Pancreas (tissue), 10 donors: ENCODE results near the gene SLCO1A2. TPM values are rescaled to one million over a fixed set of nuclear protein-coding genes. Genes with fewer than 3 reads are reported as not detected.

Experiments used
- ATAC-seq, 4 donors: fragments of 200-7000 bp; cut with Tn5 transposase; one replicate each; pipeline versions ENCODE4 v1.8.0 to v1.9.1; 2020; ENCODE audit warnings: mild to moderate bottlenecking in 4 of 4, moderate library complexity in 4 of 4
- DNase-seq, 6 donors: peaks; one replicate each; pipeline ENCODE4 v3.0.0-alpha.2; 2020
- FAIRE-seq: peaks from 2 replicates; lab custom pipeline; 2012; peaks lifted over from hg19 to GRCh38; lab: Jason Lieb, UNC
- H3K27ac ChIP-seq, 4 donors: fragments of 200-600 bp; sonication (generic); 1 replicate in 3 of 4; 2 replicates in 1 of 4; pipeline versions ENCODE4 v1.5.0 to v1.8.0; 2020
- H3K27me3 ChIP-seq, 4 donors: fragments of 200-600 bp; one replicate each; pipeline ENCODE4 v1.8.0; 2021
- H3K36me3 ChIP-seq, 3 donors: fragments of 200-600 bp; sonication (generic) in 1 of 3; one replicate each; pipeline versions ENCODE4 v1.5.0 to v1.8.0; 2020 to 2021
- H3K4me1 ChIP-seq, 3 donors: fragments of 200-600 bp; one replicate each; pipeline ENCODE4 v1.8.0; 2021
- H3K4me3 ChIP-seq, 4 donors: fragments of 200-600 bp; sonication (generic) in 2 of 4; one replicate each; pipeline versions ENCODE4 v1.5.0 to v1.8.0; 2020 to 2021
- H3K9me3 ChIP-seq, 4 donors: fragments of 200-600 bp; one replicate each; pipeline ENCODE4 v1.8.0; 2021
- WGBS, 2 donors: extraction: QIAGEN DNeasy Blood & Tissue Kit; methylation state at CpG; one replicate each; pipeline ENCODE4 v1.1.7; 2013; 5-methylcytosine and 5-hydroxymethylcytosine counted together
- intact Hi-C, 3 donors: fragments of 100-400 bp; cut with DNase I; formaldehyde crosslinking; loops; one replicate each; pipeline versions ENCODE4 v1.11.1 to v1.14.2; 2022
- polyA plus RNA-seq, 2 donors: library from polyadenylated mRNA; stranded (reverse); fragments of 200-250 nt; gene quantifications; one replicate each; pipeline ENCODE4 v1.2.3, GENCODE V29; 2013
- total RNA-seq, 6 donors: library from RNA; stranded (reverse); fragmentation: NEBNext Ultra II Directional in 4 of 6; extraction: Animal tissue kit (Norgen Biotek cat#: 25700) in 4 of 6; gene quantifications; one replicate each; pipeline versions ENCODE4 v1.2.1 to v1.2.4, GENCODE V29; 2021 to 2023
- TF ChIP-seq, protein P1 (sequence below), 4 donors: fragments of 200-600 bp; sonication (generic) in 3 of 4; IDR thresholded peaks; one replicate each; pipeline versions ENCODE4 v1.5.0 to v1.8.0; 2021; ENCODE audit warnings: antibody characterized with exemption in 4 of 4
- donor health status: healthy with polysubstance abuse.
- donor health status: DM: no; HTN: no; CAD: no; lungs with moderate emphysema.
- donor health status: DM: no; HTN: no; CAD: no.
- donor health status: control.
- donor health status: control.
- donor health status: Bipolar disorder and iron deficiency.
- donor health status: DM: yes; HTN: yes; CAD: no.
- donor health status: DM: no; HTN: no; CAD: no.
- donor health status: DM: no; HTN: no; CAD: no.
- donor health status: DM: yes; HTN: yes; CAD: no.

Gene SLCO1A2
- total and polyA plus RNA-seq, 8 donors, result 0.04 to 0.34 (median 0.12) TPM; not detected in 2

DNA sequence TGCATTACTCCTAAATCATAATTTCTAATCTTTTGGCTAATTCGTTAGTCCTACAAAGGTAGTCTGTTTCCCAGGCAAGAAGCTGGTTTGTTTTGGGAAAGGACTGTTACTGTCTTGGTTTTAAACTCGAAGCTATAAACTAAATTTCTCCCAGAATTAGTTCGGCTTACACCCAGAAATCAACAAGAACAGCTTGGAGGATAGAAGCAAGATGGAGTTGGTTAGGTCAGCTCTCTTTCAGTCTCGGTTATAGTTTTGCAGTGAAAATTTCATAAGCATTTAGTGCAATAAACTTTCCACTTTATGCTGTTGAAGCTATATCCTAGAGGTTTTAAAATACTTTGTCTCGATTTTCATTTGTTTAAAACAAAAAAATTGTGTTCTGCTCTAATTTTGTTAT, 100.3 kb downstream of the SLCO1A2 start:
- Histone ChIP-seq H3K9me3 (no peaks in the 10 kb centered on the region), H3K27me3 (no peaks in the 10 kb centered on the region), H3K27ac (no peak overlapping the region), H3K4me3 (no peak overlapping the region), H3K36me3 (no peaks in the 10 kb centered on the region), H3K4me1 (no peaks in the 10 kb centered on the region)
- ATAC-seq, result no peak
- no peak for FAIRE-seq
- no peak for DNase-seq
- intact Hi-C loops, result no loop called here
- 58 to 73% methylated on average over 5 of the region's 5 CpGs for WGBS, 2 donors
- TF ChIP-seq, protein P1, sequence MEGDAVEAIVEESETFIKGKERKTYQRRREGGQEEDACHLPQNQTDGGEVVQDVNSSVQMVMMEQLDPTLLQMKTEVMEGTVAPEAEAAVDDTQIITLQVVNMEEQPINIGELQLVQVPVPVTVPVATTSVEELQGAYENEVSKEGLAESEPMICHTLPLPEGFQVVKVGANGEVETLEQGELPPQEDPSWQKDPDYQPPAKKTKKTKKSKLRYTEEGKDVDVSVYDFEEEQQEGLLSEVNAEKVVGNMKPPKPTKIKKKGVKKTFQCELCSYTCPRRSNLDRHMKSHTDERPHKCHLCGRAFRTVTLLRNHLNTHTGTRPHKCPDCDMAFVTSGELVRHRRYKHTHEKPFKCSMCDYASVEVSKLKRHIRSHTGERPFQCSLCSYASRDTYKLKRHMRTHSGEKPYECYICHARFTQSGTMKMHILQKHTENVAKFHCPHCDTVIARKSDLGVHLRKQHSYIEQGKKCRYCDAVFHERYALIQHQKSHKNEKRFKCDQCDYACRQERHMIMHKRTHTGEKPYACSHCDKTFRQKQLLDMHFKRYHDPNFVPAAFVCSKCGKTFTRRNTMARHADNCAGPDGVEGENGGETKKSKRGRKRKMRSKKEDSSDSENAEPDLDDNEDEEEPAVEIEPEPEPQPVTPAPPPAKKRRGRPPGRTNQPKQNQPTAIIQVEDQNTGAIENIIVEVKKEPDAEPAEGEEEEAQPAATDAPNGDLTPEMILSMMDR (IDR thresholded peaks at IDR 0.05), result no peak

DNA sequence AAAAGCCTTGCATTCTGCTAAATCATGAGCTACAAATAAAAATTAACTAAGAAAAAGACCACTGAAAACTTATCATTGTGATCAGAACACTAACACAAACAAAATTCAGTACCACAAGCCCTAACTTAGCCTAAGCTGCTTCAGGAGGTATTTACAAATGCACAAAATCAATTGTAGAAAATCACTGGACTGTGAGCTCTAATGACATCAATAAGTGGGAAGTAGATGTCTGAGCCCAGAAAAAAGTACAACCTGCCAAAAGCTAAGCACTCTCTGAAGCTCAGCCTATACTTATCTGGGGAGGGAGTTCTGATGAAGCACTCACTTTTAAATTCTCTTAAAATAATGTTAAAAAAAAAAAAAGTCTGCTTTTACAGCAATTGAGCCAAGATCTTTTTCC, 110.8 kb downstream of the SLCO1A2 start:
- Histone ChIP-seq H3K27me3 (no peaks in the 10 kb centered on the region), H3K4me1 (no peaks in the 10 kb centered on the region), H3K9me3 (no peaks in the 10 kb centered on the region), H3K27ac (no peak overlapping the region), H3K4me3 (no peak overlapping the region), H3K36me3 (no peaks in the 10 kb centered on the region)
- ATAC-seq, result no peak
- TF ChIP-seq, protein P1 (IDR thresholded peaks at IDR 0.05), result no peak
- FAIRE-seq, result no peak
- DNase-seq, result no peak
- intact Hi-C loops, result no loop called here

DNA sequence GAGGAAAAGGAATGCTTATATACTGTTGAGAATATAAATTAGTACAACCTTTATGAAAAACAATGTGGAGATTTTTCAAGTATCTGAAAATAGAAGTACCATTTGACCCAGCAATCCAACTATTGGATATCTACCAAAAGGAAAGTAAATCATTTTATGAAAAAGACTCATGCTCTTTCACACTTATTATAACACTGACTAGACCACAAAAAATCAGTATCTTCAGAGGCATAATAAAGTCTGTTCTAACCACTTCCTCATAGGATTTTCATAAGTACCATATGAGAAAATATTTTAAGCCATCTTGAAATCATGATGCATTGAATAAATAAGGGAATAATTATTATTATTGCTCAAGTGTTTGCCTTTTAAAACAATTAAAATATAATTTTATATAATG, 112.9 kb downstream of the SLCO1A2 start:
- no peaks in the 10 kb centered on the region for H3K27me3 ChIP-seq
- DNase-seq (no peak), ATAC-seq (no peak), FAIRE-seq (no peak)
- H3K36me3 ChIP-seq, result no peaks in the 10 kb centered on the region
- no peak overlapping the region for H3K27ac ChIP-seq
- no peaks in the 10 kb centered on the region for H3K9me3 ChIP-seq
- intact Hi-C loops, result no loop called here
- TF ChIP-seq, protein P1 (IDR thresholded peaks at IDR 0.05), result no peak
- H3K4me1 ChIP-seq, result no peaks in the 10 kb centered on the region
- no peak overlapping the region for H3K4me3 ChIP-seq

DNA sequence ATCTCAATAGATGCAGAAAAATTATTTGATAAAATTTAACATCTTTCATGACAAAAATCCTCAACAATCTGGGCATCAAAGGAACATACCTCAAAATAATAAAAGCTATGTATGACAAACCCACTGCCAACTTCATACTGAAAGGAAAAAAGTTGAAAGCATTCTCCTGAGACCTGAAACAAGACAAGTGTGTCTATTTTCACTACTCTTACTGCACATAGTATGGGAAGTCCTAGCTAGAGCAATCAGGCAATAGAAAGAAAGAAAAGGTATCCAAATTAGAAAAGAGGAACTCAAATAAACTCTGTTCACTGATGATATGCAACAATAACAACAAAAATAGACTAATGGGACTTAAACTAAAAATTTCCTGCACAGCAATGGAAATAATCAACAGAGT, 113.6 kb downstream of the SLCO1A2 start:
- no peak for ATAC-seq
- TF ChIP-seq, protein P1 (IDR thresholded peaks at IDR 0.05), result no peak
- Histone ChIP-seq H3K27me3 (no peaks in the 10 kb centered on the region), H3K36me3 (no peaks in the 10 kb centered on the region), H3K4me3 (no peak overlapping the region), H3K4me1 (no peaks in the 10 kb centered on the region), H3K27ac (no peak overlapping the region), H3K9me3 (no peaks in the 10 kb centered on the region)
- no peak for DNase-seq
- FAIRE-seq, result no peak
- intact Hi-C loops, result no loop called here

DNA sequence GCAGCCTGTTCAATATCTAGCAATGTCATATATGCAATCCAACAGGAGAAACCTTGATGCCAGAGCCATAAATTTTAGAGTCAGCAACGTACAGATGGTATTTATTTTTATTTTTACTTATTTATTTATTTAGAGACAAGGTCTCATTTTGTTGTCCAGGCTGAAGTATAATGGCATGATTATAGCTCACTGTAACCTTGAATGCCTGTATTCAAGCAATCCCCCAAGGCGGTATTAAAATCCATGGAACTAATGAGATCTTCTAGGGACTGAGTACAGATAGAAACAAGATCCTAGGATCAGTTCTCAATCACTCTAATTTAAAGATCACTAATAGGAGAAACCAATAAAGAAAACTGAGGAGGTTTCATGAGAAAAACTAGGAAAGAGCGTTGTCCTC, 114.5 kb downstream of the SLCO1A2 start:
- TF ChIP-seq, protein P1 (IDR thresholded peaks at IDR 0.05), result no peak
- no peaks in the 10 kb centered on the region for H3K4me1 ChIP-seq

More for the DNA sequence above, 114.5 kb downstream of the SLCO1A2 start:
- H3K36me3 ChIP-seq, result no peaks in the 10 kb centered on the region
- intact Hi-C loops, result no loop called here
- DNase-seq (no peak), ATAC-seq (no peak), FAIRE-seq (no peak)
- H3K4me3 ChIP-seq, result no peak overlapping the region
- no peaks in the 10 kb centered on the region for H3K27me3 ChIP-seq
- no peak overlapping the region for H3K27ac ChIP-seq
- no peaks in the 10 kb centered on the region for H3K9me3 ChIP-seq
- WGBS, 2 donors, result 67 to 69% methylated on average over 3 of the region's 3 CpGs
